ENCODE results near the gene ATP8A2. TPM values are rescaled to one million over a fixed set of nuclear protein-coding genes. Genes with fewer than 3 reads are reported as not detected.
A peak's percentile ranks its signal among the peaks of the same experiment; 100 is the strongest.

The ATP8A2 gene
- total RNA-seq, 1 donor from 2014 or later: 1.3 TPM

DNA sequence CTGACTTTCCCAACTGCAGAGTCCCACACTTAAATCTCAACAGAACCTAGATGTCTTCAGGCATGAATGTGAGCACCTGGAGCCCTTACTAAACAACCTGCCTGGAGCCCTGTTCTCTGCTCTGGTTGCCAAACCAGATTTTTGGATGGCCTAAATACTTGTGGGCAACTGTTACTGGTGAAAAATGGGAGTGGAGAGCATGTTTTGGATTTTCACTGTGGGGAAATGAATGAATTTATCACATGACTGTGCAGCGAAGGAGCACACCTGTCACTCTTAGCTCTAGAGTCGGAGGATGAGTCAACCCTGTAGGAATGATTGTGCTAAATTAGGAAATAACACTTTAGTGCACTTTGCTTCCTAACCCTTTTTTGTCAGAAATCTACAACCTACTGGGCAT lies 649.7 kb downstream of the ATP8A2 start:
- H4K20me1 ChIP-seq (ENCODE audit: insufficient read depth, low read length): no peaks in the 10 kb centered on the region
- H3K36me3 ChIP-seq (ENCODE audit: insufficient read depth, low read length): no peaks in the 10 kb centered on the region
- Mint-ChIP-seq H3K36me3 (ENCODE audit: low read depth, unreplicated experiment) (no peaks in the 10 kb centered on the region), H3K27me3 (ENCODE audit: low read depth, unreplicated experiment) (peaks cover 3% of the 10 kb centered on the region), H3K4me1 (ENCODE audit: low read depth, unreplicated experiment) (peaks cover 45% of the 10 kb centered on the region), H3K27ac (ENCODE audit: unreplicated experiment) (no peak overlapping the region), H3K9me3 (ENCODE audit: unreplicated experiment) (no peaks in the 10 kb centered on the region), H3K4me3 (ENCODE audit: unreplicated experiment) (no peak overlapping the region)
- H3K9ac ChIP-seq (ENCODE audit: low read length): no peak overlapping the region
- no peak overlapping the region for H3K27ac ChIP-seq (ENCODE audit: low read depth, low read length)
- H3K27me3 ChIP-seq (ENCODE audit: insufficient read depth, low read length): no peaks in the 10 kb centered on the region
- no peak overlapping the region for H2AFZ ChIP-seq (ENCODE audit: low read depth, low read length)
- H3K79me2 ChIP-seq (ENCODE audit: insufficient read depth, low read length): no peaks in the 10 kb centered on the region
- peak overlapping the region; percentile 34 for H3K4me2 ChIP-seq (ENCODE audit: low read length)
- no peaks in the 10 kb centered on the region for H3K9me3 ChIP-seq (ENCODE audit: insufficient read depth, low read depth, low read length)
- FAIRE-seq (no peak), DNase-seq (ENCODE audit: low read depth) (peak; percentile 48)
- TF ChIP-seq CTCF (IDR thresholded peaks at IDR 0.05; ENCODE audit: insufficient read depth, low read depth, low read length) (no peak), EZH2 (IDR thresholded peaks at IDR 0.05; ENCODE audit: insufficient read depth, low read length) (no peak)
- H3K4me3 ChIP-seq (ENCODE audit: insufficient read depth, low read depth, low read length): no peak overlapping the region
- H3K4me1 ChIP-seq (ENCODE audit: insufficient read depth, low read length): peaks cover 62% of the 10 kb centered on the region

- no peak overlapping the region for H3K27ac Mint-ChIP-seq (ENCODE audit: unreplicated experiment)
- Histone ChIP-seq H3K4me1 (ENCODE audit: insufficient read depth, low read length) (peaks cover 62% of the 10 kb centered on the region), H3K4me3 (ENCODE audit: insufficient read depth, low read depth, low read length) (no peak overlapping the region), H2AFZ (ENCODE audit: low read depth, low read length) (no peak overlapping the region), H3K36me3 (ENCODE audit: insufficient read depth, low read length) (no peaks in the 10 kb centered on the region), H3K4me2 (ENCODE audit: low read length) (peak overlapping the region; percentile 34), H3K79me2 (ENCODE audit: insufficient read depth, low read length) (no peaks in the 10 kb centered on the region), H3K27me3 (ENCODE audit: insufficient read depth, low read length) (no peaks in the 10 kb centered on the region), H3K27ac (ENCODE audit: low read depth, low read length) (peak overlapping the region; percentile 6), H3K9ac (ENCODE audit: low read length) (no peak overlapping the region), H4K20me1 (ENCODE audit: insufficient read depth, low read length) (no peaks in the 10 kb centered on the region), H3K9me3 (ENCODE audit: insufficient read depth, low read depth, low read length) (no peaks in the 10 kb centered on the region)
- DNase-seq (ENCODE audit: low read depth) (no peak), FAIRE-seq (no peak)
- H3K4me3 Mint-ChIP-seq (ENCODE audit: unreplicated experiment): no peak overlapping the region
- H3K9me3 Mint-ChIP-seq (ENCODE audit: unreplicated experiment): no peaks in the 10 kb centered on the region
- peaks cover 3% of the 10 kb centered on the region for H3K27me3 Mint-ChIP-seq (ENCODE audit: low read depth, unreplicated experiment)
- TF ChIP-seq CTCF (IDR thresholded peaks at IDR 0.05; ENCODE audit: insufficient read depth, low read depth, low read length): no peak
- no peak for TF ChIP-seq EZH2 (IDR thresholded peaks at IDR 0.05; ENCODE audit: insufficient read depth, low read length)
- H3K4me1 Mint-ChIP-seq (ENCODE audit: low read depth, unreplicated experiment): peaks cover 45% of the 10 kb centered on the region
- H3K36me3 Mint-ChIP-seq (ENCODE audit: low read depth, unreplicated experiment): no peaks in the 10 kb centered on the region
Observed at GRCh38 chr13:26021956-26022355, 650.2 kb downstream of the ATP8A2 start.

- Histone ChIP-seq H3K4me2 (ENCODE audit: low read length) (peak overlapping the region; percentile 34), H3K79me2 (ENCODE audit: insufficient read depth, low read length) (no peaks in the 10 kb centered on the region), H3K4me3 (ENCODE audit: insufficient read depth, low read depth, low read length) (no peak overlapping the region), H3K9me3 (ENCODE audit: insufficient read depth, low read depth, low read length) (no peaks in the 10 kb centered on the region), H4K20me1 (ENCODE audit: insufficient read depth, low read length) (no peaks in the 10 kb centered on the region), H2AFZ (ENCODE audit: low read depth, low read length) (no peak overlapping the region), H3K4me1 (ENCODE audit: insufficient read depth, low read length) (peaks cover 58% of the 10 kb centered on the region), H3K9ac (ENCODE audit: low read length) (no peak overlapping the region), H3K36me3 (ENCODE audit: insufficient read depth, low read length) (no peaks in the 10 kb centered on the region), H3K27ac (ENCODE audit: low read depth, low read length) (peak overlapping the region; percentile 6), H3K27me3 (ENCODE audit: insufficient read depth, low read length) (no peaks in the 10 kb centered on the region)
- Mint-ChIP-seq H3K27ac (ENCODE audit: unreplicated experiment) (peak overlapping the region; percentile 72), H3K9me3 (ENCODE audit: unreplicated experiment) (no peaks in the 10 kb centered on the region), H3K27me3 (ENCODE audit: low read depth, unreplicated experiment) (peaks cover 3% of the 10 kb centered on the region), H3K36me3 (ENCODE audit: low read depth, unreplicated experiment) (no peaks in the 10 kb centered on the region), H3K4me1 (ENCODE audit: low read depth, unreplicated experiment) (peaks cover 45% of the 10 kb centered on the region), H3K4me3 (ENCODE audit: unreplicated experiment) (no peak overlapping the region)
- no peak for TF ChIP-seq CTCF (IDR thresholded peaks at IDR 0.05; ENCODE audit: insufficient read depth, low read depth, low read length)
- TF ChIP-seq EZH2 (IDR thresholded peaks at IDR 0.05; ENCODE audit: insufficient read depth, low read length): no peak
- DNase-seq (ENCODE audit: low read depth) (peak; percentile 67), FAIRE-seq (no peak)
Observed at GRCh38 chr13:26022538-26023292, 650.9 kb downstream of the ATP8A2 start.

Data from astrocyte (in vitro differentiated cells and primary cell).